Measurements from ENCODE around the gene HILPDA. TPM values are rescaled to one million over a fixed set of nuclear protein-coding genes. Genes with fewer than 3 reads are reported as not detected.

The HILPDA gene
- total RNA-seq, 4 donors from 2014 or later = 2.6 to 9.0 (median 6.0) TPM

DNA sequence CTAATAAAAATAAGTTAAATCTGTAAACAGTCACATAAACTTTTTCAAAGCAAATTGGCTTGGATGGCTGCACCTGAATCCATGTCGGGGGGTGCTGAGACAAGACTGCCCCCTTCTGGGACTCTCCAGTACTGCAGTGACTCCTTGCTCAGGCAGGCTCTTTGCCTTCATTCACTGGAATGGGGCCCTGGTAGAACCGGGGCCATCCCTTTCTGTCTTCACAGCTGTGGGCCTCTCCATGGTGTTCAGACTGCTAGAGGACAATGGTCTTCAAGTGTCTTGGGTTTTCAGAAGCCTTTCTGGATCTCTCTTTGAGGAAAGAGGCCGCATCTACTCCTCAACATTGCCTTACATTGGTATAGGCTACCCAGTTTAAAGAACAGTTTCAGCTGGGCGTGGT is 29.8 kb upstream of the HILPDA start:
- Histone ChIP-seq H3K4me3 (no peak overlapping the region), H3K36me3 (no peaks in the 10 kb centered on the region), H3K27me3 (no peaks in the 10 kb centered on the region), H3K27ac (no peak overlapping the region), H3K4me1 (no peaks in the 10 kb centered on the region), H3K9me3 (no peaks in the 10 kb centered on the region)
- TF ChIP-seq POLR2A (IDR thresholded peaks at IDR 0.05) = no peak
- TF ChIP-seq, protein P1, sequence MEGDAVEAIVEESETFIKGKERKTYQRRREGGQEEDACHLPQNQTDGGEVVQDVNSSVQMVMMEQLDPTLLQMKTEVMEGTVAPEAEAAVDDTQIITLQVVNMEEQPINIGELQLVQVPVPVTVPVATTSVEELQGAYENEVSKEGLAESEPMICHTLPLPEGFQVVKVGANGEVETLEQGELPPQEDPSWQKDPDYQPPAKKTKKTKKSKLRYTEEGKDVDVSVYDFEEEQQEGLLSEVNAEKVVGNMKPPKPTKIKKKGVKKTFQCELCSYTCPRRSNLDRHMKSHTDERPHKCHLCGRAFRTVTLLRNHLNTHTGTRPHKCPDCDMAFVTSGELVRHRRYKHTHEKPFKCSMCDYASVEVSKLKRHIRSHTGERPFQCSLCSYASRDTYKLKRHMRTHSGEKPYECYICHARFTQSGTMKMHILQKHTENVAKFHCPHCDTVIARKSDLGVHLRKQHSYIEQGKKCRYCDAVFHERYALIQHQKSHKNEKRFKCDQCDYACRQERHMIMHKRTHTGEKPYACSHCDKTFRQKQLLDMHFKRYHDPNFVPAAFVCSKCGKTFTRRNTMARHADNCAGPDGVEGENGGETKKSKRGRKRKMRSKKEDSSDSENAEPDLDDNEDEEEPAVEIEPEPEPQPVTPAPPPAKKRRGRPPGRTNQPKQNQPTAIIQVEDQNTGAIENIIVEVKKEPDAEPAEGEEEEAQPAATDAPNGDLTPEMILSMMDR (IDR thresholded peaks at IDR 0.05) = peak; percentile 77 to 93 (median 86)
- DNase-seq = peak; percentile 78 to 91 (median 79)

DNA sequence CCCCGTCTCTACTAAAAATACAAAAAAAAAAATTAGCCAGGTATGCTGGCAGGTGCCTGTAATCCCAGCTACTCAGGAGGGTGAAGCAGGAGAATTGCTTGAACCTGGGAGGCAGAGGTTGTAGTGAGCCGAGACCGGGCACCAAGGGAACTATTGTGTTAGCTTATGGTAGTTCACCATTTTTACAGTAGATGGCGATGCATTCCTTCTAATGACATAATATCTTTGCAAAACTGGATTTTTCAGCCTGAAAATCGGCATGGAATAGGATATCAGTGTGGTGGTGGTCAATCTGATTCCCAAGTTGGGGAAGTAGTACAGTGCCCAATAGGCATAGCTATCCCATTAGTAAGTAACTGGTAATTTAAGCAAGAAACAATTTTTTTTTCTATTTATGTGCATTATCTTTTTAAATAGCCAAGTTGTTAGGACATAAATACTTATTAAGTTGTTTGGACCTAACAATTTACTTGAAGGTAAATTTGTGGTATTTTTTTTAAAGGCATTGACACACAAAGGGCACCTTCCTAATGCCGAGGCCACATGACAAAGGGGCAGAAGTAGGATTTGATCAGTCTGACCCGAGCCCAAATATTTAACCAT is 28.3 kb upstream of the HILPDA start:
- Histone ChIP-seq H3K4me3 (no peak overlapping the region), H3K36me3 (no peaks in the 10 kb centered on the region), H3K9me3 (no peaks in the 10 kb centered on the region), H3K27me3 (no peaks in the 10 kb centered on the region), H3K27ac (no peak overlapping the region), H3K4me1 (no peaks in the 10 kb centered on the region)
- DNase-seq = no peak
- TF ChIP-seq, protein P1 (IDR thresholded peaks at IDR 0.05) = peak; percentile 66 to 96 (median 87)
- no peak for TF ChIP-seq POLR2A (IDR thresholded peaks at IDR 0.05)

DNA sequence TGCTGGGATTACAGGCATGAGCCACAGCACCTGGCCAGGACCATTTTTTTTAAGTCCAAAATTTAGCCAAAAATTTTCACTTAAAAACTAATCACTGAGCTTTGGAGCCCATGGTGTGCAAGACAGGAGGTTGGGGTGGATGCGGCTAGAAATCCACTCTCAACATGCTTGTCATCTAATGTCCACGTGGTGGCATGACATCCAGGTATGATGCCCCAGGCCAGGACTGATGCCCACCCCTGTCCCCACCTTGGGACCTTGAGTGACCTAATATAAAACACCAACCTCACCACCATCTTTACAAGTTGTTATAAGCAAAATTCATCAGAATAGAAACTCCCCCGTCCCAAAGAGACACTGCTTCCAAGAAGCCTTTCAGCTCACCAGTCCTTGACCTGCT is 25.5 kb upstream of the HILPDA start:
- no peaks in the 10 kb centered on the region for H3K36me3 ChIP-seq
- no peak overlapping the region for H3K27ac ChIP-seq
- TF ChIP-seq, protein P1 (IDR thresholded peaks at IDR 0.05) = peak in 1 of 6 experiments; percentile 5
- TF ChIP-seq POLR2A (IDR thresholded peaks at IDR 0.05) = no peak
- no peaks in the 10 kb centered on the region for H3K9me3 ChIP-seq
- no peak for DNase-seq
- no peaks in the 10 kb centered on the region for H3K4me1 ChIP-seq
- H3K4me3 ChIP-seq = no peak overlapping the region
- H3K27me3 ChIP-seq = no peaks in the 10 kb centered on the region

DNA sequence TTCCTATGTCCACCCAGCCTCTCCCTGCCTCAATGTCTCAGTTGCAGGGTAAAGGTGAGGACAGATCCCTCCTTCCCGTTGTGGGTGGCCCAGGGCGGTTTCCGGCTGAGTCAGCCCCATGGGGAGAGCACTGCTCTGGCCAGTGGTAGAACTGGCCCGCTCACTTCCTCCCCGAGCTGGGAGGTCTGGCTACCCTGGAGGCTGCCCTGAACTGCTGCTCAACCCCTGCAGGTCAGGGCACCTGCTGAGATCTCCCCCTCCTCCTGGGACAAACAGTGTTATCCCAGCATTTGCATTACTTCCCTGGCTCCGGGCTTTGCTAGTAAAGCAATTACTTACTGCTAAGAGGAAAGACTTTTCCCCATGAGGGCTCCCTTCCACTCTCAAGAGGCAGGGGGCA is 24.5 kb upstream of the HILPDA start:
- Histone ChIP-seq H3K27me3 (no peaks in the 10 kb centered on the region), H3K4me3 (no peak overlapping the region), H3K36me3 (no peaks in the 10 kb centered on the region), H3K27ac (no peak overlapping the region), H3K9me3 (no peaks in the 10 kb centered on the region), H3K4me1 (no peaks in the 10 kb centered on the region)
- DNase-seq = no peak
- TF ChIP-seq, protein P1 (IDR thresholded peaks at IDR 0.05) = no peak
- no peak for TF ChIP-seq POLR2A (IDR thresholded peaks at IDR 0.05)

DNA sequence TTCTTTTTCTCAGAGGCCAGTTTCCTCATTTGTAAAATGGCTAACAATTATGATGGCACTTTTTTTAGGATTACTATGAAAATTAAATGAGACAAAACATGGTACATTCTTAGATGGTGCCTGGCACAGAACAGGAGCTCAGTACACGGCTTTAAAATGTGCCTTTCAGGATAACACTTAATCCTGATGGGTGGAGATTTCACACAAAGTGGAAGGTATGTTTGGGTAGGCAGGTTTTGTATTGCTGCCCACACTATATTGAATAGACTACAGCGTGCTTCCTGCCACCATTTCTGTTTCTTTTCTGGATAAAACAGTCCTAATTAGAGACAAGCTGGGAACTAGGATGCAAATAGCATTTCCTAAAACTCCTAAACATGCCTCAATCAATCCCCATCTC is 23.9 kb upstream of the HILPDA start:
- no peak for TF ChIP-seq POLR2A (IDR thresholded peaks at IDR 0.05)
- TF ChIP-seq, protein P1 (IDR thresholded peaks at IDR 0.05) = no peak
- H3K27me3 ChIP-seq = no peaks in the 10 kb centered on the region
- no peaks in the 10 kb centered on the region for H3K4me1 ChIP-seq
- no peak overlapping the region for H3K27ac ChIP-seq
- H3K4me3 ChIP-seq = no peak overlapping the region
- H3K9me3 ChIP-seq = no peaks in the 10 kb centered on the region
- H3K36me3 ChIP-seq = no peaks in the 10 kb centered on the region
- no peak for DNase-seq
